Effector CD4-positive, alpha-beta T cell (primary cell): ENCODE results near the gene PIK3IP1.
A peak's percentile ranks its signal among the peaks of the same experiment; 100 is the strongest.
"Not testable (repeated sequence)": the region's sequence is repeated elsewhere in the genome, so short reads cannot be mapped to it uniquely, and the experiment has no call there.

Source experiments
- DNase-seq: peaks from one replicate; pipeline ENCODE4 v3.0.0-alpha.2; 2020

PIK3IP1 gene

DNA sequence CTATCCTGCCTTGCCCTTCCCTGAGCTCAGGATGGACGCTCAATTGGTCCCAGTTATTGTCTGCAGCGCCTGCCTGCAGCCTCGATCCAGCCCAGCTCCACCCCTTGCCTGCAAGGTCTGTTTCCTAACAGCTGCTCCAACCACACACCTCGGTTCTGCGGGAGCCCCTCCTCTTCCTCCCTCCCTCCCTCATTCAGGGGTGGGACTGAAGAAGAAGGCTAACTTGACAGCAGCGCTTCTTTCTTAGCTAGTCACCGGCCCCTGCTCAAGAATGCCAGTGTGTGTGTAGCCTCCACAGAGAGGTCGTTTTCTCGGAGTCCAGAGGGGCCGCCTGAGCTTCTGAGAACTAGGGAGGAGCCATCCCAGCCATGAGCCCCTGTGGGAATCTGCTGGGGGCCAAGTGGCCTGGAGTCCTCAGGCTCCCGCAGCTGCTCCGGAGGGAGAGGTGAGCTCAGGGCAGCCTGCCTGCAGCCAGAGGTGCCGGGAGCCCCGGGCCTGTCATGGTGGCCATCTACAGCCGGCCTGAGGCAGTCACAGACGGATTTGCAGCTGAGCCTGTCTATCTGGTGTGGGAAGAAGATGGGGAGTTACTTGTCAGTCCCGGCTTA, 44.0 kb downstream of the PIK3IP1 start:
- DNase-seq: peak; percentile 59

DNA sequence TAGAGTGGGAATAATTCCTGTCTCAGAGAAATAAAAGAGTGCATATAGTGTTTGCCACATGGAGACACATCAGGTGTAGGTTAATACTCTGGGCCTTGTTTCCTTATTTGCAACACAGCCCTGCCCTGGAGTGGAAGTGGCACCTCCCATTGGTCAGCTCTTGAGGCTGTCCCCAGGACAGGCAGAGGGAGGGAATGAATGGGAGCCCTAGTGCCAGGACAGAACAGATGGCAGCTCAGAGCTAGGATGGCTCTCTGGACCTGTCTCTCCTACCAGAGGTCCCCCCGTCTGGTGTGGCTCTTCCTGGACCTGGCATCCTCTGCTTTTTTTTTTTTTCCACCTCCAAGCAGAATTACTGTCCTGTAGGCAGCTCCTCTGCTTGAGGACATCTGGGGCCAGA, 44.6 kb downstream of the PIK3IP1 start:
- DNase-seq: no peak

DNA sequence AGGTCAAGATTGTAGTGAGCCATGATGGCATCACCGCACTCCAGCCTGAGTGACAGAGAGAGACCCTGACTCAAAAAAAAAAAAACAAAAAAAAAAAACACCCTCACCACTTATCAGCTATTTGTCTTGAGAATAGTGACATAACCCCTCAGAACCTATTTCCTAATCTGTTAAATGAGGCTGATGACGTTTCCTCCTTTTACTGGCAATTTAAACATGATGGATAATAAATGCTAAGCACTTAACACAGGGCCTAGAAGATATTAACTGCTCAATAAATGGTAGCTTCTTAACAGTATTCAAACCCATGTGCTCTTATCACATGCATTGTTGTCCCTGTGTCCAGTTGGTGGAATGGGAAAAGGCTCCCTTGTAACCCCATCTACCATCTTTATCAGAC, 45.6 kb downstream of the PIK3IP1 start:
- no peak for DNase-seq

DNA sequence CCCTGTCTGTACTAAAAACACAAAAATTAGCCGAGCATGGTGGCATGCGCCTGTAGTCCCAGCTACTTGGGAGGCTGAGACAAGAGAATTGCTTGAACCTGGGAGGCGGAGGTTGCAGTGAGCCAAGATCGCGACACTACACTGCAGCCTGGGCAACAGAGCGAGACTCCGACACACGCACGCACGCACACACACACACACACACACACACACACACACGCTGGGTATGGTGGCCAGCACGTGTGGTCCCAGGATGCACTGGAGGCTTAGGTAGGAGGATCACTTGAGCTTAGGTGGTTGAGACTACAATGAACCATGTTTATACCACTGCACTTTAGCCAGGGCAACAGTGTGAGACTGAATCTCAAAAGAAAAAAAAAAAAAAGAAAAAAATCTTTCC, 46.3 kb downstream of the PIK3IP1 start:
- not testable (repeated sequence) for DNase-seq

DNA sequence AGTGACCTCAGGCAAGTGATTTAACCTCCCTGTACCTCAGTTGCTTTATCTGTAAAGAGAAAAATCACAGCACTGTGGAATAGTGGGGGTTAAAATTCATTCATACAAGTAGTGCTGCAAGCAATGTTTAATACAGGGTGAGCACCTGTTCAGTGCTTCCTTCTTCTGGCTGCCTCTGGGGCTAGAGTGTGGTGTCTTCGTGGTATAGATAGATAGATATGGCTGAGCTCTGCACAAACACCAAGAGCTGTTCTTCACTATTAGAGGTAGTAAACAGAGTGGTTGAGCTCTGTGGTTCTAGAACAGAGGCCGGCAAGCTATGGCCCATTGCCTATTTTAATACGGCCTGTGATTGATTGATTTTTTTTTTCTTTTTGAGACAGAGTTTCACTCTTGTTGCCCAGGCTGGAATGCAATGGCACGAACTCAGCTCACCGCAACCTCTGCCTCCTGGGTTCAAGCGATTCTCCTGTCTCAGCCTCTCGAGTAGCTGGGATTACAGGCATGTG, 47.3 kb downstream of the PIK3IP1 start:
- DNase-seq: no peak

DNA sequence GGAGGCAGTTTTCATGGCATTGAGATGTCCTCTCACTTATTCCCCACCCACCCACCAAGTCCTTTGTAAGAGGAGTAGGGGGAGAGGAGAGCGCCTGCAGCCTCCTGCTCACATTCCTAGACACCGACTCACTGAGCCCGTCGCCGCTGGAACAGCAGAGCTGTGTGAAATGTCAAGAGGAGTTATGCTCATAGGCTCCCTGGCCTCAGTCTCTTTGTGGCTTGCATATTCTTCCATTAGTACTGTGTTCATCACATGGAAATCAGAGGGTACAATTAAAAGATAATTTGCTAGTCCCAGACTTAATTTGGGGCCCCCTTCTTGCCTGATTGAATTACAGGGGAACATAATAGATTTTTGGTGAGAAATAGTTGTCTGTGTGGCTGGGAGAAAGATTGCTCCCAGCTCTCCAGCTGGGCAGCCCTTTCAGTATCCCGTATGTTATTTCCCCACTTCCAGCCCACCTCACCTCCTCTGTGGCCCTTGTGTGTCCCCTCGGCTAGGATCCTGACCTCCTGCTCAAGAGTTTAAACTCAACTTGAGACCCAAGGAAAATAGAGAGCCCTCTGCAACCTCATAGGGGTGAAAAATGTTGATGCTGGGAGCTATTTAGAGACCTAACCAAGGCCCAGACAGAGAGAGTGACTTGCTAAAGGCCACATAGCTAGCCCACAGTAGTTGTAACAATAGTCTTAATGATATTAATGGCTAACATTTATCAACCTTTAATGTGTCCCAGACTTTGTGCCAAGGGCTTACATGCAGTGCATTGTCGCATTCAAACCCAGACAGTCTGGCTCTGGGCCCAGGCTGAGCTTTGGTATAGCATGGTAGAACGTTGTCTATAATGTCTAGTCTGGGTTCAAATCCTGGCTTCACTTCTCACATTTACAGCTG, 48.0 kb downstream of the PIK3IP1 start:
- no peak for DNase-seq

DNA sequence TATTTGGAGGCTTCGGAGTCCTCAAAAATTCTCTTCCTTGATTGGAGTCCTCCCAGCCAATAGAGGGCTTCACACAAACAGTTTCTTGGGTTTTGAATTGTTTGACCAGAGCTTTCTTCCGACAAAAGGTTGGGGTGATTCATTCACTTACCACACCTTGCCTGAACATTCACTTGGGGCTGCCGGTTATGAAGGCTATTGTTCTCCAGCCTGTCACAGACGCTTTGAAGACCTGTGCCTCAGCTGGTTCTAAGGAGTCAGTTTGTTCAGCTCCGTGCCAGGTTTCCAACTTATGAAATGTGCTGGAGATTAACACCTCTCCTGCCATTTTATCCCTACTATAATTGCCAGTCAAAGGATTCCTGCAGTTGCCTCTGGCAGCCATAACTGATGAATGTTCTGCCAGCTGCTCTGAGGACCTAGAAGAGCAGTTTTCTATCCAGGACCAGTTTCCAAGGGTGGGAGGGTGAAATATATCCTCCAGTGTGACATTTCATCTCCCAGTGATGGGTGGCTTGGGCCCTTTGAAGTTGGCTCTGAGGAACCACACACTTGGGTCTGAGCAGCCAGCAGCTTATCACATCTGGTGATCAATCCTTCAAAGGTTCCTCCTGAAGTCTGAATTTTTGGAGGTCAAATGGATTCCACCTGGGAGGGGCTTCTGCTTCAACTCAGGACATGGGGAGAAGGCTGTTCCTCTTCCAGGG, 48.8 kb downstream of the PIK3IP1 start:
- DNase-seq: no peak

DNA sequence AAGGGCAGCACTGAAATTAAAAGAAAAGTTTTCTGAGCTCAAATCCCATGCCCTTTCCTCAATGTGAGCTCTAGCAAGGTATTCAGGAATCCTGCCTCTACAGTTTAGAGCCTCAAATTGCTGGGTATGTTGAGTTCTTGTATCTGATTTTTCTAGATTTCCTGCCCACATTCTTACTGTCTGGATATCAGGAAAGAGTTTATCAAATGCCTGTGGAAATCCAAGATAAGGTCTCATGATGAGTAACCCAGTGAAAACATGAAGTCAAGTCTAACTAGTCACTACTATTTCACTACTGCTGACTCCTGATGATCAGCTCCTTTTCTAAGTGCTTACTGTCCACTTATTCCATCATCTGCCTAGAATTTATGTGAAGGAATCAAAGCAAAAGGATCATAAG, 50.4 kb downstream of the PIK3IP1 start:
- DNase-seq: no peak

DNA sequence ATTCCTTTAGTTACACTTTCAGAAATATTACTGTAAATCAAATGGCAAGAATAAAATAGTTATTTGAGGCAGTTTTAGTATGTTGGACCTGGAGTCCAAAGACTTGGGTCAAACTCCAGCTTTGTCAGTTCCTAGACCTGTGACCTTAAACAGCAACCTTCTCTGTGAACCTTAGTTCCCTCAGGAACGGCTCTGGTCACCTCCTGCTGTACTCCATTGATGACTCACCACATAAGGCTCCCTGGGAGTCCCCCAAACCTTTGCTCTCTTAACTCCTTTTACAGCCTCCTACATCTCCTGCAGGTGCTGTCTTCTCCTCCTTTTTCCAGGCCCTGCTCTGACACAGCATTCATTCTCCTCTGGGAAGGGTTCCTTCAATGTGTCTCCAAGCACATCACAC, 51.1 kb downstream of the PIK3IP1 start:
- DNase-seq: no peak

DNA sequence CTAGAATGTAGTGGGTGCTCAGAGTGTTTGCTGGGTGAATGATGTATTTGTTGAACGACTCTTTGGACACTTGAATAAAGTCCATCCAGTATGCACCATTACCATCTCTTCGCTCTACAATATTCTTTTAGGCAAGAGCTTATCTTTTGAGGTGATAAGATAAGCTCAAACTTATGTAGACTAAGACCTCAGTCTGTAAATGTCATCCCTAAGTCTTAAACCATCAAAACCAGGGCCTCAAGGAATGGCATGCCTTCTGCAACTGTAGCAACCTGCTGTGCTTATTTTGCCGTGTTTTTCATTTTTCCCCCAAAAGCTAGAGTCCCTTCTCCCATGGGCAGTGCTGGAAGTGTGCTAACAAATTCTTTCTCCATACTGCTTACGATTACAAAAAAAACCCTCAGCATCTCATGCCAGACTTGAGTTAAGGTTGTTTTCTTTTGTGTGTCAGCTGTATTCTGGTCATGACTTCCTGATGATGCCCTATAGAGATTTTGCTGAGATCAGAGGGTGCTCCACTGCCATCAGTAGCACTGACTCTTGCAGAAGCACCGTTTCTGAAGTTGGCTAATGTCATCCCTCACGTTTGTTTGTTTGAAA, 52.4 kb downstream of the PIK3IP1 start:
- DNase-seq: no peak

DNA sequence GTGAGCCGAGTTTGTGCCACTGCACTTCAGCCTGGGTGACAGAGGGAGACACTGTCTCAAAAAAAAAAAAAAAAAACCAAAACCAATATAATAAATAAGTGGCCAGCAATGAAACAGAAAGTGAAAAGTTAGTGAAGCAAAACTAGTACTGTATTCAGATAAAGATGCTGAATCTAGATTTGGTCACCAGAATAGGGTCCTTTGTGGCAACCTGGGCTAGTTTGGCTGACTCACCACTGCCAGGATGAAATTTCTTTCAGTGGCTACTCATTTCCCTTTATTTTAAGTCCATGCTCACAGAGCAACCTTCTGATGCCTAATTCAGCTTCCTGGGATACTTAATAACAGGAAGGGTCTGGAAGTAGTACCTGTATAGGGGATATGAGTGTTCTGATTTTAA, 54.2 kb downstream of the PIK3IP1 start:
- DNase-seq: no peak

DNA sequence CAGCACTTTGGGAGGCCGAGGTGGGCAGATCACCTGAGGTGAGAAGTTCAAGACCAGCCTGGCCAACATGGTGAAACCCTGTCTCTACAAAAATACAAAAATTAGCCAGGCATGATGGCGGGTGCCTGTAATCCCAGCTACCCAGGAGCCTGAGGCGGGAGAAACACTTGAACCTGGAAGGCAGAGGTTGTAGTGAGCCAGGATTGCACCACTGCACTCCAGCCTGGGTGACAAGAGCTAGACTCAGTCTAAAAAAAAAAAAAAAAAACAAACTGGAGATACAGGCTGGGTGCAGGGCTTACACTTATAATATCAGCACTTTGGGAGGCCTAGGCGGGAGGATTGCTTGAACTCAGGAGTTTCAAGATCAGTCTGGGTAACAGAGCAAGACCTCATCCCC, 56.2 kb downstream of the PIK3IP1 start:
- DNase-seq: not testable (repeated sequence)

DNA sequence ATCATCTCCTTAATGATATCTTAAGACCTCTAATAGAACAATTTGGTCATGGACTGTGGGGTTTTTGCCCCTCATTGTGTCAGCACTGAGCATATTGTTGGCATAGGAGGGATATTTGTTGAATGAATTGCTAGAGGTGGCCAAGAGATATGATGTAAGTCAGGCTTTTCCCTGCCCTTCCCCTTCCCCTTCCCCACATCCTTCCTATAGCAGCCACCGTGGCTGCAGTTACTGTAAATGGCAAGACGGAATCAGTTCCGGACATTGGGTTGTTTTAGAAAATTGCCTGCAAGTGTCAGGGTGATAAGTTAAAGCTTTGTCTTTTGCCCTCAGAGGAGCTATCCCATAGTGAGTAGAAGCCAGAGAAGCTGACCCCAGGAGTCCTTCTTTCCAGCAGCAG, 57.2 kb downstream of the PIK3IP1 start:
- no peak for DNase-seq

DNA sequence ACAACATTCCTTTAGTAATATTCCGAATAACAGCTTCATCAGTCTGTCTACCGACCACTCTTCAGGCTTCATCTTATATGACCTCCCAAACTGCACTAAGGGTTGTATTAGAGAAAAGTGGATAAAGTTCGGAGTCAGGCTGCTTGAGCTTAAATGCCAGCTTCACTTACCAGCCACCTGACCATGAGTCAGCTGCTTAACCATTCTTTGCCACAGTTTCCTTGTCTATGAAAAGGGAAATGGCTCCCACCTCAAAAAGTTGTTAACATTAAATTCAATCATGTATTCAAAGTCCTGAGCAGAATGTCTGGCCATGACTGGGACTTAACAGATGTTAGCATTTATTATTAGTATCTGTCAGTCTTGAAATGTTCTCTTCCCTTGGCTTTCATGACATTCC, 59.3 kb downstream of the PIK3IP1 start:
- no peak for DNase-seq
